GM11168 (cell line): Measurements from ENCODE around the gene SORCS3.

Source experiments
- in situ Hi-C: fragments of 300-500 bp; cut with MboI; formaldehyde crosslinking; loops from one replicate; pipeline ENCODE4 v1.12.0; 2022; ENCODE audit warnings: low sequenced_read_pairs; ENCODE audit not compliant: unreplicated experiment

Gene SORCS3

DNA sequence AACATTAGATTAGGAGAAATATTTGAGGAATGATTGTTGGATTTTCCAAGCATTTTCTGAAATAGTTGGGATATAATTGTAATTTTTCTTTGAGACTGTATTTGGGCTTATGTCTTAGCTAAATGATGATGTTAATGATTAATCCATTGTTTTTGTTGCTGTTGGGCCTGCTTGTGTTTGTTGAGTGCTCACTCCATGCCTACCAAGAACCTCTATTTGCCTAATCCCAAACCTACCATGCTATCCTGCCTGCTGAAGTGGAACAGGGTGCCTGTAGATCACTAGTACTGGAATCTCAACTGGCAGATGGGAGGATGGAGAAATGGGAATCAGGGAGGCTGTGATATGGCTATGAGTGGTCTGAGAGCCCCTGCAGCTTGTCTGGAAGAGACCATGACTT is 565.5 kb downstream of the SORCS3 start:
- in situ Hi-C loops, result no loop called here

DNA sequence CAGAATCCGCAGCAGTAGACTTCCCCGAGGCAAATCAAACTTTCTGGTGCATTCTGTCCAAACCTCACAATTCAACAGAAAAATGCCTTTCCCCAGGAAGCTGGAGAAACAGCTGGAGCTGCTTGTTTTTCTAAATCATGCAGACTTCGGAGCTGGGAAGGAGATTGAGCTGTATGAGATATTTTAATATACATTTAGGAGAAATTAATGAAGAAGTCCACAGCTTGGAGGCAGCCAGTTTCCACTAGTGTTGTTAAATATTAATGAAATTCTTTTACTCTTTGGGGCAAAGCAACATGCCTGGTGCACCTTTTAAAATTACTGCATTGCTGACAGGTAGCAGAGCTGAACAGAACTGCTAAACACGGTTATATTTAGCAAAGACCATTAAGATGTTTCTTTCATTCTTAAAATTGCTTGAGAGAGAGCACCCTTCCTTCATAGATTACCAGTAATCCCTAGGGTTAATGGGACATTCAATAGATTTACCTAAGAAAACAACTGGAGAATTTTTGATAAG is 566.4 kb downstream of the SORCS3 start:
- in situ Hi-C loops, result no loop called here

DNA sequence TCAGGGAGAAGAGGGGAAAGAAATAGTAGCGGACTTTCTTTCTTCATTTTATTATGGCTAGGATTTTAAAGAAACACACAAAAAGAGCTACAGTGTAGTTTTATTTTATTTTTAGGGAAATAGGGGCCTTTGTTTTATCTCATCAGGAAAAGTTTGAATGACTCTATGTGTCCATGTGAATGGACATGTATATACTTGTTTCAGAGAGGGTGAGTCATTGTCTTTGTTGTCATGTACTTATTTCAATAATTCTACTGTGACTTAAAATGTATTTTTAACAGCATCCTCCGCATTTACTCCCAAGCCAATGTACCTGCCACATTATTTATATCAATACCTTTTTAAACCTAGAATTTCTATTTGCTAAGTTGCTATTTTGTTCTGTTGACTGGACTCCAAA is 569.5 kb downstream of the SORCS3 start:
- in situ Hi-C loops, result no loop called here

DNA sequence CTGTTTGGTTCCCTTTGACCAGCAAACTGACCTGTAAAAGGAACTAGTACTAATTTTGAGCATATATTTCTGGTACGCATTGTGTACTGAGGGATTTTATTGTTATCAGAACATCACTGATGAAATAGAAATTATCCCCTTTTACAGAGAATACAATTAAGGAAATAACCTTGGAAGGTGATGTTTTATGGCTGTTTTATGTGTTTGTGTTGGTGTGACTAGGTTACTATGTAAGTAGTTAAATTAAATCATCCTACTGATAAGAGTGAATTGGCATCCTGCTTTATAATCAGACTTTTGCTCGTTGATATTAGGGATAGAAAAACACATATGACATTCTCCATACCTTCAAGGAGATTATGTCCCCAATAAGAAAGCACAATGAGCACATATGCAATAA is 596.6 kb downstream of the SORCS3 start:
- in situ Hi-C loops, result no loop called here

DNA sequence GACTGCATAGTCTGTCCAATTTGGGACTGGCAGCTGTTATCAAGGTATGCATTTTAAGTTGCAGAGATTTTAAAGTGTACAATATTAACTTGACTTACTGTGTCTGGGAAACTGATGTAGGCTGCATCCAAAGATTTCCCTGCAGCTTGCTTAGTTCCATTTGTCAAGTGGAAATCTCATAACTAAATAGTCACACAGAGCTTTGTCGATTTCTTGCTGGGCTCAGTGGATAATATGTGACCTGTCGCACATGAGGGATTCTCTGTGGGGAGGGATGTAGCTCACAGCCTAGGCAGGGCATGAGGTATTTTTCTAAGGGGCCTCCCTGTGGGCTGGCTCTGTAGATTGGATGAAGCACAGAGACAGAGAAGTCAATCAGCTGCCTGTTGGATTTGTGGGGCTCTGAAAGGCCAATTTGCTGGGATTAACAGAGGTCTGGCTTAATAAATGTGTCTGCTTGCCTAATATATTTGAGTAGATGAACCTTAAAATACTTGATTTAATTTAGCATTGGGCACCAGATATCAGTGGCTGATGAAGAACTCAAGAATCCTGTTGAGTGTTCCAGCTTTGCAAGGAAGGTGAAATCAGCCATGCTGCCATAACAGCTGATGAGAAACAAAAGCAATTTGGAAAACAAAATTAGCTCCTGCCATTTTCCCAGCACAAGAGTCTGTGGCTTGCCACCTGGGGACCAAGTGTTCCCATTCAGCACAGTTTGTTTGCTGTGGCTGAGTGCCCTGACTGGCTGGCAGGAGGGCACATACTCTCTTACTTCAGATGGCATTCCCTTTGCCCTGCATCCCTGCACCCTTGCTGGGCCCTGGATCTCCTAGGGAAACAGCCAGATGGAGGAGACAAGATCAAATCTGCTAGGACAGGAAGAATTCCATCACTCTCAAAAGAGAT is 598.5 kb downstream of the SORCS3 start:
- in situ Hi-C loops, result no loop called here

DNA sequence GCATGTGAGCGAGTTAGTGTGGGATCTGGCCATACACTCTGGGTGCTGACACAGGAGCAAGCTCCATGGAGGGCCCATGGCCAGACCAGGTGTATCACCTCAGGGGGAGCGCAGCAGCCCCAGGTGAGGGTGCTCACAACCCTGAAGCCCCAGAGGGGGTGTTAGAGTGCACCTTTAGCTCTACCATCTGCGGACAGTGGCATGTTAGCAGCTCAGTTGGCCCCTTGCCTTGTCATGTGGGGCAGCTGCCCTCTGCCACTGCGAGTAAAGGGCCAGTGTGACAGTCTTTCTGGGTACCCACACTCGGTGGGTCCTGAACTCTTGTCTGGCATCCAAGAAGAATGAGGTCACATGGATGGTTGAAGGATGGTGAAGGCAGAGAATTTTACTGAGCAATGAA is 600.2 kb downstream of the SORCS3 start:
- in situ Hi-C loops, result no loop called here

DNA sequence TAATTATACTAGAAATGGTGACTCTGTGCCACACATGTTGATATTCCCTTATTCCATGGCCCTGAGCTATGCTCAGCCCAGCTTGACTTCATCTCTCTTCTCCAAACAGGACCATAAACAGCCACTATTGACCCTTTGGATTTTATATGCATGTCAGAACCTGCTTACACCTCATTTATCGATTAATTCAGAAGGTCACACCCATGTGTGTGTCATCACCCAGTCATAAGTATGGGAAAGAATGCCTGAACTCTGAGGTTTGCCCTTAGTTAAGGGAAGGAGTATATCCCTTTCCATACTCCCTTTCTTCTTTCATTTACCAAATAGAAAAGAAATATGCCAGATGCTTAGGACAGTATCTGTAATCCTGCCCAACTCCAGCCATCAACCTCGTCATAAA is 602.3 kb downstream of the SORCS3 start:
- in situ Hi-C loops, result no loop called here

DNA sequence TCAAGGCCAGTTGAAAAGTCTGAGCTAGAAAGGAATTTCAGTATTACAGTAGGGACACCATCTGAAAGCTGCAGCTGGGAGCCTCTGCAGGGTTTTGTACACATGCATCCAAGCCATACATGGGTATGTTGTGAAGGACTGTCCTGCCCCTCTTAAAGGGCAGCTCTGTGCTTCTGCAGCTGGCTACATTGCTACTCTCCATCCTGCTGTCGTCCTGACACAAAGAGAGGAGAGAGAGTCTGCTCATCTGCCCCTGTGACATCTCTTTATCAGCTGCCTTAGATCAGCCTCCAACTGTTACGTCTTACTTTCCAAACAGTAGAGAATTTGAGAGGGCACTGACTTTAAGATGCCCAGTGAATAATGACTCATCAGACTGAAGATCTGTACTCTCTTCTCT is 602.7 kb downstream of the SORCS3 start:
- in situ Hi-C loops, result no loop called here

DNA sequence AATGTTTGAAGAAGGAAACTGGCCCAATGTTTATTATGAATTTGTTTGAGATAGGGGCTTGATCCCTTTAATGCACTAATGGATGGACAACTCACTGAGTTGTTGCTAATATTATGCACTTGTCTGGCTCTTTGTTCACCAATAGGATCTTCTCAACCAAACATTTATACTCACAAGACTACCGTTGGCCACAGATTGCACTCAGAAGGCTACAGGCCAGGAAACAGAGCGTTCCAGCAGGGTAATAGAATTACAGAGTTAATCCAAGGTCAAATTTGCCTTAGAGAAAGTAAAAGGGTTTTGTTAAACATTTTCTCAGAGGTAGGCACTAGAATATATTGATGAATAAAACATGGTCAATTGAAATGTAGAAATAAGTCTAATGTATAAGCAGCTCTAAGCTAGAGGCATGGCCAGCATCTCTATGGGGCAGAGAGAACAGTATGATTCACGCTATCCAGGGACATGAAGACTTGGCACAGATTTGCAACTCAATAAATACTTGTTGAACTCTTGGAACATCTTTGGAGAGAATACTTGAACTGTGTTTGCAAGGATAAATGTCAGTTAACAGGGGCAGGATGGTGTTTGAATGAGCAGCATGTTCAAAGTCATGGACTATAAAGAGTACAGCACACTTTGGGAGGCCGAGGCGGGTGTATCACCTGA is 606.9 kb downstream of the SORCS3 start:
- in situ Hi-C loops, result no loop called here

DNA sequence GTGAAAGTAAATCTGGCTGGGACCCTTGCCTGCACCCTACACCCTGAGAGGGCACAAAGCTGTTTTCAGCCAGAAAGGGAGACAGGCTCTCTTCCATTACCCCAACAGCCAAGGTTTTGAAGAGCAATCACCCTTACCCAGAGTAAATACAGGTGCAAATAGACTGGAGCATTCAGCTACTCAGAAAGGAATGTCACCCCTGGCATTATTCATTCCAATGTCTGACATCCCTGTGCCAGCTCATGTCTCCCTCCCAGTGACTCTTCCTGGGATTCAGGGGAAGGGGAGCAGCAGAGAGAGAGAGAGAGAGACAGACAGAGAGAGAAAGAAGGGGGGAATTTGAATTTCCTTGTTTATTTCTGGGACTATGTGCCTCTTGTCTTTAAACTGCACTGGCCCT is 611.8 kb downstream of the SORCS3 start:
- in situ Hi-C loops, result no loop called here

DNA sequence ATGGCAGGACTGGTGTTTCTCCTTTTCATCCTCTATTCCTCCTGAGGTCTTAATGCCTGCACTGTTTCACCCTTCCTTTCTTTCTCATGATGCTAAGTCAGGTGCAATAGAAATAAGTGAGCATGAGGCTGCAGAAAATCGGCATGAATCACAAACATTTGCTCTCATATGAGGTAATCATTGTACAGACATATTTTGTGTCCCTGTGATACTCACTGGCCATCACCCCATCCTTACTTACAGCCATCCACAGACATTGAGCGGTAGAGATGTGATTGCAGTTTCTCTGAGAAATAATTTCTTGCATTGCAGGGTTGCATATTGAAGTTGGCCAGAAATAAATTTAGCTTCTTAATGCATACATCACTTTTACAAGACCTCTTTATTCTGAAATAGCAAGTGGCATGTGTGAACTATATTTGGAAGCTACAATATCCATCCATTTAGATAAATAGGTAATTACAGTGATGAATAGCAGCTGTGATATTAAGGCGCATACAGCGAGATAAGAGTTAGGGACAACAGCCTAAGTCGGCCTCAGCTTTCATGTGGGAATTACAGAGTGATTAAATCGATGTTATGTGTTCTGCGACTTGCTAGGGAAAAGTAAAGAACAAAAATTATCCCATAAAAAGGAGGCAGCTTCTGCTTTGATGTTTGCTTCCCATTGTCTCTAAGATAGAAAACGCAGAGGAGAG is 612.6 kb downstream of the SORCS3 start:
- in situ Hi-C loops, result no loop called here

DNA sequence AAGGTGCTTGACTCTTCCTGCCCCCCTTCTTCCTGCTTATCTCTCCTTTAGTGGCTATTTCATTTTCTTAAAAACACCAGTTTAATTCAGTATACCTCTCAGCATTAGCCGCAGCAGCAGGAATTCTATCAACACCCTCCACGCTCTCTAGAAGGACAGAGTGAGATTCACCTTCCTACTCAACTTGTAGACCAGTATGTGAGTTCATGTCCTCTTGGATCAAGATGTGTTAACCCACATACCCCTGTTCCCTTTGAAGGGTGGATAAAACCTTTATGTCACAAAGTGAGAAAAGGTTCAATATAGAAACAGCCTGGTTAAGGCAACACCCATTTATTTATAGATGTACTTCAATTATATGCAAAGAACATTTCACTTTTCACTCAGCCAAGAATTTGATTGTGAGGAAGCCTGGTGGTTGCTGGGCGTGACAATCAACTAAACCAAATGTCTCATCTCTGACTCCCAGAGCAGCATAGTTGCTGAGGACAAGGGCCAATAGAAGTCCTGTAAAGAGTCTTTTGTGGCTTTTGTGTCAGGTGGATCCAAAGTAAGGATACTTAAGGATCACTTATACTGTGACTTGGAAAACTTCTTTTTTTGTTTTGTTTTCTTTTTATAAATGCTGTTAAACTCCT is 617.1 kb downstream of the SORCS3 start:
- in situ Hi-C loops, result no loop called here

DNA sequence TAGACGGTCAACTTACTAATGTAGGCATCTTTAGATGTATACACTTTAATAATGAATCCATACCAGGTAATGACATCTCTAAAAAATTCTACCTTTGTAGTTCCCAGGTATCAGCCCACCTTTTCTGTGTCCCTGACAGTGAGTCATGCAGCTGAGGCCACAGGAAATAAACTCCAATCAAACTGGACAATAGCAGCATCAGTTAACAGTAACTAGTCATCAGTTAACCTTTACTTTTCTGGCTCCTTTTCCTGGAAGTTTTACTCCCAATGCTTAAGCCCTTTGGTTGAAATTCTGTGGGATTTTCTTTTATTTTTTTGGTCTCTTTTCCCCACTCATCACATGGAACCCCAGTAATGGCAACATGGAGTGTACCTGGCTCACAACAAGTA is 617.6 kb downstream of the SORCS3 start:
- in situ Hi-C loops, result no loop called here

DNA sequence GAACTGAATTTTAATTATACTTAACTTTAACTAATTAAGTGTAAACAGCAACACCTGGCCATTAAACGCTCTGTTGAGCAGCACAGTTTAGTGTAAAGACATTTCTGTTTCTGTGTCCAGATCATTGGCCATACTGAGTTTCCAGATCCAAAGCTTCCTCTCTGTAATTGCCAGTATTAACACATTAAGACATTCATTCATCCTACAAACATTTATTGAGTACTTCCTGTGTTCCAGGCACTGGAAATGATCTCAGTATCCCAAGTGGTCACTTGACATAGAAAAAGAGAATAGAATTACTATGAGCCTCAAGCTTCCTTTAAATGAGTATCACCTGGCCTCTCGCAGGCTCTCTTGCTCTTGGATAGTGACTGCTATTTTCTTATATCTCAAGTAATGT is 618.1 kb downstream of the SORCS3 start:
- in situ Hi-C loops, result no loop called here

DNA sequence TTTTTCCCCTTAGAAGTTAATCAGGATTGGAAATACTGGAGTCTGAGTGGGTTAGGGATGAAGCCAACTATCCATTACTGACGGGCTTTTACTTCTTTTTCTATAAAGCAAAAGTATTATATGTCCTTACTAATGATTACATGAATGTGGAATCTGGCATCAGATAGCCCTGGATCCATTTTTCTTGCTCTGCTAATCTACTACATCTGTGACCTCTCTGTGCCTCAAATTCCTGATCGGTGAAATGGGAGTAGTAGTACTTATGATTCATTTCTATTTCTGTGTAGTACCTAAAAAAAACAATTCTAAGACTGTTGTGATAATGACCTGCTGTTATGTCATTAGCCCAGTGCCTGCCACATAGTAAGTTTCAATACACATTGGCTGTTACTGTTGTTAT is 621.6 kb downstream of the SORCS3 start:
- in situ Hi-C loops, result no loop called here

DNA sequence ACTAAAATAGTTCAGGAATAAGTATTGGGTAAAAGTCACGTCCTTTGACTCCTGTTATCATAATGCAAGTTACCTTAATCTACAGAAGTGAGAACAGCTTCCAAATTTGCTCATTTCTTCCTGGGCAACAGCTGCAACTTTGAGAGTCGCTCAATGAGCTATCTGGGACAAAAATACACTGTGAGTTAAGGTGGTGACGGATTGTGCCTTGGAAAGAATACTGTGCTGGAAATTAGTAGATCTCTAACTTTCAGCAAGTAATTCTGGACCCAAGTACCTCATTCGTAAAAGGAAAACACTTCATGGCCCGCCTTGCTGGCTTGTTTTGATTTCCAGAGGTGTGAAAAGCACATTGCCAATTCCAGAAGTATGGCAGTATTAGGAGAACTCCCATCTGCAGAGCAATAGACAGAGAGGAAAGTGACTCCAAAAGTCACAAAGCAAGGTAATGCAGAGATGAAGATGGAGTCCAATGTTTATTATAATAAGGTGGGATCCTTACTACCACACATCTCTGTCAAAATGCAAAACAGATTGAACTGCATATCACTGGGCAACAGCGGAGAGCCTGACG is 626.0 kb downstream of the SORCS3 start:
- in situ Hi-C loops, result no loop called here

DNA sequence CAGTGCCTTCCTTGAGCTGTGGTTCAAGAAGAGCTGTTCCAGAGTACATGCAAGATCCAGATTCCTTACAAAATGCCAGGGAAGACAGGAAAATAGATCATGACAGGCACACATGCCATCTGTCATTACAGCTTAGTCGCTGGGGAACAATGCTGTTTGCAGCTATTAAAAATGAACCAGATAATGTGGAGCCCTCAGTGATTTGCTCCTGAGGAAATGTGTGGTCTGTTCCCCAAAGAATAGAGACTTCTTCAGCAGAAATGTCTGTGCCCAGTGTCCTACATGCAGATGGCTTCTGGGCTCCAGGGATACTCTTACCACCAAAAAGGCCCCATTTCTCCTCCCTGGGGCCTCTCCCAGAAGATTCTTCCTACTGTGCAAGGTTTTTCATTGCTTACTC is 627.9 kb downstream of the SORCS3 start:
- in situ Hi-C loops, result no loop called here

DNA sequence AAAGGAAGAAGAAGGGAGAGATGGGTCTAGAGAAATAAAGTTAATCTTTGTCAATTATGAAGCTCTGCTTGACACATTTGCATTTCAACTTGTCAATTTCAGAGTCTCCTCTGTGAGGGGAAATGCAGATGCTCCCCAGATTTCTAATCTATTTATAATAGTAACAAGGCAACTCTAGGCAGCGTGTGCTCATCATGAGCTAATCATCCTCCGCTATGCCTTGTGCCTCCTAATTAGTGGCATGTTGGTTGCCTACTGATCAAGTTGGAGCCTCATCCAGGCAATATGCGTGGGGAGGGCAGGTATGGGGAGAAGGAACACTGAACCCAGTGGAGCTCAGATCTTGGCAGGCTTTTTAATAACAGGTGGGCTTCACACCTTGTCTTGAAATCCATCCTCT is 628.6 kb downstream of the SORCS3 start:
- in situ Hi-C loops, result no loop called here

DNA sequence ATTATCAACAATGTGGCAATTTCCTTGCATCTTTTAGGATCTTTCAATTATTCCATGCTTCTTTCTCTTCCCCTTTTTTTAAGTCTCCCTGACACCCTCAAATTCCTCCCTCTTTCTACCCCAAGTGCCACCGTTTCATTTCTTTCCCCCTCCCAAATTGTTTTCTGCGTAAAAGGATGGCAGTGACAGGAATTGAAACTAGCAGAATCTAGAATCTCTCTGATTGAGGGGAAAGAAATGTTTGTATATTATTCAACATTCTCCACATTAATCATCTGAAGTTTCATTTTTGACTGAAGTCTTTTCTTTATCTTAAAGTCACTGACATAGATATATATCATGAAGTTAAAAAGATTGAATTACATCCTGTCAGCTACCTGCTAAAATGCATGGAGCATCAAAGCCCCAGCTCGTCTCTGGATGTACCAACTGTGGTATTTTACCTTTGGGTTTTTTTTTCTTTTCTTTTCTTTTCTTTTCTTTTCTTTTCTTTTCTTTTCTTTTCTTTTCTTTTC is 633.5 kb downstream of the SORCS3 start:
- in situ Hi-C loops, result no loop called here

DNA sequence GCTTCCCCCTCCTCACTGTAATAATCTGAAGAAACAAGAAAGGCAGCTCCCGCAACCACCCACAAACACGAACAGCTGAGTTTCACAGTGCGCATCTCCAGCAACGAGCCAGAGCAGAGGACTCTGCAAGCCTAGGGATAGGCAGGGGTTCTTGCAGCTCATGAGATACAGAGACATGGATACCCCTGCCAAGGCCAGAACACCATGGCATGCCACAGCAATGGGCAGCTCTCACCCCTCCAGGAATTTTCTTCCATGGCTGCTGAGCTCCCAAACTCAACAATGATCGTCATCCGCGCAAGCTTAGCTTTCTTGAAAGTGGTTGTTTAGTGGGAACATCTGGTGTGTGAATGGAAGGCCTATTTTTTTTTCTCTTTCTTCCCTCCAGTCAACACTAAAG is 637.3 kb downstream of the SORCS3 start:
- in situ Hi-C loops, result no loop called here
